SH-SY5Y (cell line): ENCODE data around the gene SGSM2.

ENCODE experiments used
- GATA2 ChIP-seq: IDR thresholded peaks from 2 replicates; pipeline ENCODE4 v1.6.1; 2011; ENCODE audit warnings: mild to moderate bottlenecking, low read depth, low read length
- GATA3 ChIP-seq: IDR thresholded peaks from 2 replicates; pipeline ENCODE4 v1.6.1; 2011; ENCODE audit warnings: low read depth, mild to moderate bottlenecking, low read length, moderate library complexity

DNA sequence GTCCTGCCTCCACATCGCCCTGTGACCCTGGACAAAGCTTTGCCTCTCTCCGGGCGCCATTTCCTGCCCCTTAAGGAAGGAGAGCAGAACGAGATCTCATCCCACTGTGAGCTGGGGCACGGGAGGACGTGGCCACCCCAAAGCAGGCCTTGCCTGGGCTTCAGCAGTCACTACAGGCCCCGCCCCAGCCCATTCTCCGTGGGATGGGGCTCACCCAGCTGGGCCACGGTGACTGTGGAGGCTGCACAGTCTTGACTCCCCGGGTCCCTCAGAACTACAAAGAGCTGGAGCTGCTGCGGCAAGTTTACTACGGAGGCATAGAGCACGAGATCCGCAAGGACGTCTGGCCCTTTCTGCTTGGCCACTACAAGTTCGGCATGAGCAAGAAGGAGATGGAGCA is 35.4 kb downstream of the SGSM2 start:
- TF ChIP-seq GATA2 (no peak), GATA3 (no peak)
